ENCODE results near the gene FMN1.

FMN1 gene

GRCh38 chr15:33115191-33115861 lies 79.2 kb downstream of the FMN1 start:
- H3K9me2 ChIP-seq (replicated peaks; ENCODE audit: control insufficient read depth, low read length), result no peaks in the 10 kb centered on the region
- no peaks in the 10 kb centered on the region for H3F3A ChIP-seq (ENCODE audit: control insufficient read depth, insufficient read depth)
- H3K36me3 ChIP-seq (ENCODE audit: control insufficient read depth, low read length), result no peaks in the 10 kb centered on the region
- no peaks in the 10 kb centered on the region for H4K20me1 ChIP-seq (ENCODE audit: control insufficient read depth, insufficient read depth, low read depth, low read length)
- H3K9me3 ChIP-seq (ENCODE audit: control insufficient read depth, insufficient read depth, low read length), result no peaks in the 10 kb centered on the region
- H3K27me3 ChIP-seq (ENCODE audit: control insufficient read depth, low read length), result no peaks in the 10 kb centered on the region
- no peak overlapping the region for H3K4me3 ChIP-seq (ENCODE audit: low read length)
- no peak overlapping the region for H3K4me2 ChIP-seq (ENCODE audit: low read length)
- H3K4me1 ChIP-seq (ENCODE audit: control insufficient read depth, low read length), result no peaks in the 10 kb centered on the region
- H3K79me2 ChIP-seq (ENCODE audit: control insufficient read depth, low read length), result no peaks in the 10 kb centered on the region
- no peak overlapping the region for H3K27ac ChIP-seq (ENCODE audit: low read depth, low read length)
- TF ChIP-seq CTCF (IDR thresholded peaks at IDR 0.05; ENCODE audit: low read depth, low read length, poor library complexity, severe bottlenecking) (no peak), EZH2phosphoT487 (IDR thresholded peaks at IDR 0.05; ENCODE audit: borderline replicate concordance, low read length) (no peak)

- H3K4me2 ChIP-seq (ENCODE audit: low read length), result no peak overlapping the region
- H3K27ac ChIP-seq (ENCODE audit: low read depth, low read length), result no peak overlapping the region
- no peaks in the 10 kb centered on the region for H3K36me3 ChIP-seq (ENCODE audit: control insufficient read depth, low read length)
- H3K27me3 ChIP-seq (ENCODE audit: control insufficient read depth, low read length), result no peaks in the 10 kb centered on the region
- H3K9me2 ChIP-seq (replicated peaks; ENCODE audit: control insufficient read depth, low read length), result no peaks in the 10 kb centered on the region
- H3K79me2 ChIP-seq (ENCODE audit: control insufficient read depth, low read length), result no peaks in the 10 kb centered on the region
- no peak for TF ChIP-seq EZH2phosphoT487 (IDR thresholded peaks at IDR 0.05; ENCODE audit: borderline replicate concordance, low read length)
- TF ChIP-seq CTCF (IDR thresholded peaks at IDR 0.05; ENCODE audit: low read depth, low read length, poor library complexity, severe bottlenecking), result no peak
- no peaks in the 10 kb centered on the region for H3K9me3 ChIP-seq (ENCODE audit: control insufficient read depth, insufficient read depth, low read length)
- H3K4me3 ChIP-seq (ENCODE audit: low read length), result no peak overlapping the region
- H3K4me1 ChIP-seq (ENCODE audit: control insufficient read depth, low read length), result no peaks in the 10 kb centered on the region
- no peaks in the 10 kb centered on the region for H4K20me1 ChIP-seq (ENCODE audit: control insufficient read depth, insufficient read depth, low read depth, low read length)
- H3F3A ChIP-seq (ENCODE audit: control insufficient read depth, insufficient read depth), result no peaks in the 10 kb centered on the region
These were observed 80.2 kb downstream of the FMN1 start for GRCh38 chr15:33114374-33114717.

GRCh38 chr15:33113666-33114373 lies 80.7 kb downstream of the FMN1 start:
- Histone ChIP-seq H4K20me1 (ENCODE audit: control insufficient read depth, insufficient read depth, low read depth, low read length) (no peaks in the 10 kb centered on the region), H3K27ac (ENCODE audit: low read depth, low read length) (no peak overlapping the region), H3K4me2 (ENCODE audit: low read length) (no peak overlapping the region), H3F3A (ENCODE audit: control insufficient read depth, insufficient read depth) (no peaks in the 10 kb centered on the region), H3K4me1 (ENCODE audit: control insufficient read depth, low read length) (no peaks in the 10 kb centered on the region), H3K9me2 (replicated peaks; ENCODE audit: control insufficient read depth, low read length) (no peaks in the 10 kb centered on the region), H3K27me3 (ENCODE audit: control insufficient read depth, low read length) (peaks cover under 1% of the 10 kb centered on the region; the same call in 1 of the 2 replicates), H3K79me2 (ENCODE audit: control insufficient read depth, low read length) (no peaks in the 10 kb centered on the region), H3K9me3 (ENCODE audit: control insufficient read depth, insufficient read depth, low read length) (no peaks in the 10 kb centered on the region), H3K4me3 (ENCODE audit: low read length) (no peak overlapping the region), H3K36me3 (ENCODE audit: control insufficient read depth, low read length) (no peaks in the 10 kb centered on the region)
- TF ChIP-seq CTCF (IDR thresholded peaks at IDR 0.05; ENCODE audit: low read depth, low read length, poor library complexity, severe bottlenecking), result no peak
- no peak for TF ChIP-seq EZH2phosphoT487 (IDR thresholded peaks at IDR 0.05; ENCODE audit: borderline replicate concordance, low read length)

Data from DOHH2 (cell line).